GM06990 (cell line): ENCODE results near the gene NDEL1.

Source experiments
- DNase-seq: peaks from one replicate; pipeline ENCODE4 v3.0.0-alpha.2; 2011; ENCODE audit not compliant: insufficient read length; ENCODE audit errors: extremely low read depth
- H3K27me3 ChIP-seq: replicated peaks from 2 replicates; pipeline ENCODE4 v1.6.0; 2011; ENCODE audit warnings: low read length; ENCODE audit not compliant: control insufficient read depth, insufficient read depth
- H3K36me3 ChIP-seq: 2 replicates; pipeline ENCODE4 v1.5.1; 2011; ENCODE audit warnings: low read length; ENCODE audit not compliant: control insufficient read depth, insufficient read depth
- H3K4me3 ChIP-seq: replicated peaks from 2 replicates; pipeline ENCODE4 v1.5.1; 2011; ENCODE audit warnings: low read depth, mild to moderate bottlenecking, control low read depth, low read length
- CTCF ChIP-seq: IDR thresholded peaks from 2 replicates; pipeline ENCODE4 v1.5.1; 2011; ENCODE audit warnings: low read length, control low read depth, mild to moderate bottlenecking, inconsistent platforms; ENCODE audit not compliant: insufficient read depth, poor library complexity, severe bottlenecking

NDEL1 gene

GRCh38 chr17:8435245-8436168 lies at the start of gene NDEL1:
Gene NDEL1 (plus strand): TSS chr17:8435884. CDS start chr17:8444272, 8,388 bp downstream.
- Histone ChIP-seq H3K27me3 (no peaks in the 10 kb centered on the region), H3K4me3 (peak within 1 kb of the TSS; percentile 93), H3K36me3 (no peaks in the 10 kb centered on the region; the same call in 1 of the 2 replicates)
- TF ChIP-seq CTCF: no peak
- DNase-seq: peak; percentile 98

GRCh38 chr17:8386841-8387240 lies 48.8 kb upstream of the NDEL1 start:
- Histone ChIP-seq H3K27me3 (no peaks in the 10 kb centered on the region), H3K36me3 (0 out of 2 replicates have a peak, but pooled peaks cover under 1% of the 10 kb centered on the region), H3K4me3 (no peak overlapping the region)
- no peak for TF ChIP-seq CTCF
- no peak for DNase-seq

- no peak for TF ChIP-seq CTCF
- DNase-seq: no peak
- H3K4me3 ChIP-seq: no peak overlapping the region
- no peaks in the 10 kb centered on the region for H3K36me3 ChIP-seq
- no peaks in the 10 kb centered on the region for H3K27me3 ChIP-seq
Observed at GRCh38 chr17:8387914-8388651, 47.6 kb upstream of the NDEL1 start.

- no peak for TF ChIP-seq CTCF
- no peaks in the 10 kb centered on the region for H3K36me3 ChIP-seq
- no peak for DNase-seq
Observed at GRCh38 chr17:8391711-8392110, 44.0 kb upstream of the NDEL1 start.

GRCh38 chr17:8392274-8392673 lies 43.4 kb upstream of the NDEL1 start:
- Histone ChIP-seq H3K36me3 (no peaks in the 10 kb centered on the region), H3K4me3 (no peak overlapping the region), H3K27me3 (no peaks in the 10 kb centered on the region)
- no peak for DNase-seq
- TF ChIP-seq CTCF: no peak

More at GRCh38 chr17:8391711-8392110, 44.0 kb upstream of the NDEL1 start:
- Histone ChIP-seq H3K27me3 (no peaks in the 10 kb centered on the region), H3K4me3 (no peak overlapping the region)
